ENCODE measurements around the gene TMEM33. TPM values are rescaled to one million over a fixed set of nuclear protein-coding genes. Genes with fewer than 3 reads are reported as not detected.
A peak's percentile ranks its signal among the peaks of the same experiment; 100 is the strongest.
"Not testable (repeated sequence)": the region's sequence is repeated elsewhere in the genome, so short reads cannot be mapped to it uniquely, and the experiment has no call there.

The TMEM33 gene
- 27.8 and 53.3 TPM in 2 replicates for total RNA-seq

DNA sequence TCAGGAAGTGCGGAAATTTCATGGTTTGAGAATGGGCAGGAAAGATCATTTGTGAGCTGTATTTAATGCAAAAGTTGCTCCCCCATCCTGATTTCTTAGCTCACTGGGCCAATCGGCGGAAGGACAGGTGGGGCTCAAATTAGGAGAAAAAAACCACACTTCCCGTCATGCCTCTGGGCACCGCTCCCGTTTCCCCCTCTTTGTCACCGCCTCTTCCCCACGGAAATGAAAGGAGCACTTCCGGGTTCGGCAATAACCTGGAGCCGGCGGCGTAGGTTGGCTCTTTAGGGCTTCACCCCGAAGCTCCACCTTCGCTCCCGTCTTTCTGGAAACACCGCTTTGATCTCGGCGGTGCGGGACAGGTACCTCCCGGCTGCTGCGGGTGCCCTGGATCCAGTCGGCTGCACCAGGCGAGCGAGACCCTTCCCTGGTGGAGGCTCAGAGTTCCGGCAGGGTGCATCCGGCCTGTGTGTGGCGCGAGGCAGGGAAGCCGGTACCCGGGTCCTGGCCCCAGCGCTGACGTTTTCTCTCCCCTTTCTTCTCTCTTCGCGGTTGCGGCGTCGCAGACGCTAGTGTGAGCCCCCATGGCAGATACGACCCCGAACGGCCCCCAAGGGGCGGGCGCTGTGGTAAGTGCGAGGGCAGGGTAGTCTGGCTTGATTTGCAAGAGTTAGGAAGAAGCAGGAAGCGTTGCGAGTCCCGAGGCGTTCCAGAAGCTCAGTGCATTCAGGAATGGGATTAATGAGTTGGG, at the start of gene TMEM33:
TMEM33 (plus strand) TSS at position 529 of the 751 bp plus-strand sequence; CDS start at position 585, 56 bp downstream.
- peak; percentile 25 for DNase-seq (ENCODE audit: extremely low read depth, low read depth, low spot score)

DNA sequence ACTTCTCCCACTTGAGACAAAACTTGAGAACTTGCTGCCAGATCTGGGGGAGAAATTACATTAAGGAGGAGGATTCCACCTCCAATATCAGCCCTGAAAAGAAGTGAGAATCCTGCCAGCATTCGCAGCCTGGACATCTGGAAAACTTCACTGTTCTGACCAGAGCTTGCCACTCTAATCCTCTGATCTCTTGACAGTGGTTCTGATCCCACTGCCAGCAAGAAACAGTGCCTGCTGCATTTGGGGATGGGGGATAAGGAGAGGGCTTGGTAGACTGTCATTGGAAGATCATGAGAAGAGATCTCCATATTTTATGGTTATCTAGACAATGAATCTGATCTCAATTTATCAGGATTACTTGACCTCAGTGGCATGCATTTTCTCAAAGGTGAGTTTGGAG, 49.8 kb upstream of the TMEM33 start:
- DNase-seq (ENCODE audit: extremely low read depth, low read depth, low spot score): no peak

GRCh38 chr4:41887277-41887676, 48.0 kb upstream of the TMEM33 start:
- no peak for DNase-seq (ENCODE audit: extremely low read depth, low read depth, low spot score)

- peak; percentile 20 for DNase-seq (ENCODE audit: extremely low read depth, low read depth, low spot score)
Observed at GRCh38 chr4:41887821-41888686, 47.2 kb upstream of the TMEM33 start.

- DNase-seq (ENCODE audit: extremely low read depth, low read depth, low spot score): no peak
Observed at GRCh38 chr4:41888687-41889074, 46.5 kb upstream of the TMEM33 start.

DNA sequence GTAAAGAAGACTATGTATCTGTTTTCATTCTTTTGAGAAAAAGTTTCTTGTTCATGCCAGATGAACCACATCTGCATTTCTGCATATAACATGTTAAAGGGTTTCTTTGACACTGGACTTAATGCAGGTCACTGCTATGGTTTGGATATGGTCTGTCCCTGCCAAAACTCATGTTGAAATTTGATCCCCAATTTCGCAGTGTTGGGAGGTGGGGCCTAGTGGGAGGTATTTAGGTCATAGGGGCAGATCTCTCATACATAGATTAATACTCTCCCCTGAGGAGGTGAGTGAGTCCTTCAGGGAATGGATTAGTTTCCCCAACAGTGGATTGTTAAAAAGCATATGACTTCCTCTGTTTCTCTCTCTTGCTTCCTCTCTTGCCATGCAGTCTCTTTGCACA, 45.9 kb upstream of the TMEM33 start:
- no peak for DNase-seq (ENCODE audit: extremely low read depth, low read depth, low spot score)

DNA sequence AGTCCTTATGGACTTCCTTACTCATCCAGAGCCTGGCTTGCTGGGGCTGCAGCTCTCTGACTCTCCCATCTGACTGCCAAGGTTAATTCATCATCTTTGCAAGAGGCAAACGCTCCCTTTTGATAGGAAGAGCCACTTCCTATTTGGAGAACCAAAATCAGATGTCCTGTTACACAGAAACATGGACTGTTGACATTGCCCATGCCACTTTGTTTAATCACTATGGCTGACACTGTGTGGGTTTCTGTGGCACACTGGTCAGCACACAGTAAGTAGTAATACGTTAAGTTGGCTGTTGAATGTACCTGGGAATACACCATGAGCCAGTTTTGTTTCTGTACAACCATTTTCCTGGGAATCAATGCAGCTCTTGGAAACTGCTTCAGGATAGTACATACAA, 45.1 kb upstream of the TMEM33 start:
- no peak for DNase-seq (ENCODE audit: extremely low read depth, low read depth, low spot score)

GRCh38 chr4:41896648-41897047, 38.6 kb upstream of the TMEM33 start:
- no peak for DNase-seq (ENCODE audit: extremely low read depth, low read depth, low spot score)

GRCh38 chr4:41897698-41898097, 37.5 kb upstream of the TMEM33 start:
- DNase-seq (ENCODE audit: extremely low read depth, low read depth, low spot score): no peak

- DNase-seq (ENCODE audit: extremely low read depth, low read depth, low spot score): not testable (repeated sequence)
Observed at GRCh38 chr4:41909136-41909535, 26.1 kb upstream of the TMEM33 start.

DNA sequence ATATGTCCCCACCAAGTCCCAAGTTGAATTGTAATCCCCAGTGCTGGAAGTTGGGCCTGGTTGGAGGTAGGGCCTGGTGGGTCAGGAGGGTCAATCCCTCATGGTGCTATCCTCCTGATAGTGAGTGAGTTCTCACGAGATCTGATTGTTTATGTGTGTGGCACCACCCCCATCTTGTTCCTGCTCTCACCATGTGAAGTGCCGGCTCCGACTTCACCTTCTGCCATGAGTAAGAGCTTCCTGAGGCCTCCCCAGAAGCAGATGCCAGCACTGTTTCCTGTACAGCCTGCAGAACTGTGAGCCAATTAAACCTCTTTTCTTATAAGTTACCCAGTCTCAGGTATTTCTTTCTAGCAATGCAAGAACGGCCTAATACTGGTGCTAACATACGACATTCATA, 22.7 kb upstream of the TMEM33 start:
- DNase-seq (ENCODE audit: extremely low read depth, low read depth, low spot score): no peak

GRCh38 chr4:41913509-41913908, 21.7 kb upstream of the TMEM33 start:
- no peak for DNase-seq (ENCODE audit: extremely low read depth, low read depth, low spot score)

DNA sequence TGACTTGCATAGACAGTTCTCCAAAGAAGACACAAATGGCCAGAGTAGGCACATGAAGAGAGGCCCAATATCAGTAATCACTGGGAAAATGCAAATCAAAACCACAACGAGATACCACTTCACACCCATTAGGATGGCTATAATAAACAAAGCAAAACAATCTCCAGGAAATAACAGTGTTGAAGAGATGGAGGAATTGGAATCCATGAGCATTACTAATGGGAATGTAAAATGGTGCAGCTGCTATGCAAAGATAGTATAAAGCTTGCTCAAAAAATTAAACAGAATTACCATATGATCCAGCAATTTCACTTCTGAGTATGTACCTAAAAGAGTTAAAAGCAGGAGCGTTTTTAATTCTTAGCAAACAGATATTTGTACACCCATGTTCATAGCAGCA, 17.0 kb upstream of the TMEM33 start:
- no peak for DNase-seq (ENCODE audit: extremely low read depth, low read depth, low spot score)

DNA sequence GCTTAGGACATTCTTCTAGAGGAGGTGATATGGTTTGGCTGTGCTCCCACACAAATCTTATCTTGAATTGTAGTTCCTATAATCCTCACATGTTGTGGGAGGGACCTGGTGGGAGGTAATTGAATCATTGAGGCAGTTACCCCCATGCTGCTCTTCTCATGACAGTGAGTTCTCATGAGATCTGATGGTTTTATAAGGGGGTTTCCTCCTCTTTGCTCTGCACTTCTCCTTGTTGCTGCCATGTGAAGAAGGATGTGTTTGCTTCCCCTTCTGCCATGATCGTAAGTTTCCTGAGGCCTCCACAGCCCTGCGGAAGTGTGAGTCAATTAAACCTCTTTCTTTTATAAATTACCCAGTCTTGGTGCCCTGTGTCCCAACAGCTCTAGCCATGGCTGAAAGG, 14.8 kb upstream of the TMEM33 start:
- DNase-seq (ENCODE audit: extremely low read depth, low read depth, low spot score): not testable (repeated sequence)

- no peak for DNase-seq (ENCODE audit: extremely low read depth, low read depth, low spot score)
Observed at GRCh38 chr4:41921476-41921875, 13.8 kb upstream of the TMEM33 start.

GRCh38 chr4:41927796-41928499, 7.3 kb upstream of the TMEM33 start:
- DNase-seq (ENCODE audit: extremely low read depth, low read depth, low spot score): no peak

- DNase-seq (ENCODE audit: extremely low read depth, low read depth, low spot score): no peak
Observed at GRCh38 chr4:41930139-41930831, 4.9 kb upstream of the TMEM33 start.

GRCh38 chr4:41932988-41933387, 2.2 kb upstream of the TMEM33 start:
- DNase-seq (ENCODE audit: extremely low read depth, low read depth, low spot score): no peak

DNA sequence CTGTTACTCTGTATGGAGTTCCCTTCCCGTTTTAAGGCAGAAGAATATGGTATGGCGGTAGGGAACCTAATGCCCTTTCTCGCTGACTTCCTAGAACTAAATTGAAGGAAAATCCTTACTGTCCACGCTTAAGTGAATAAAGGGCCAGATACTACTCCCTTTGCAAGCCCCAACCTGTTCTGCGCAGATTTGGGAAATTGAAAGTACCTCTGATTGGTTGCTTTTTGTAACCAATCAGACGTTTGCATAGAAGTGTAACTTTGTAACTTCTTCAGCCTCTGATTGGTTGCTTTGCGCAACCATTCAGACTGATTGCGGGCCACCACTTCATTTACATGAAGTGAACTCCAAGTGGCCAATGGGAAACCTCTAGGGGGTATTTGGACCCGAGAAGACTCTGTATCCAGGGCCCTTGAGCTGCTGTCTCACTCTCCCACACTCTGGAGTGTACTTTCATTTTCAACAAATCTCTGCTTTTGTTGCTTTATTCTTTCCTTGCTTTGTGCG, 1.2 kb upstream of the TMEM33 start:
- no peak for DNase-seq (ENCODE audit: extremely low read depth, low read depth, low spot score)

GRCh38 chr4:41934514-41934900, 722 bp upstream of the TMEM33 start:
- DNase-seq (ENCODE audit: extremely low read depth, low read depth, low spot score): no peak

DNA sequence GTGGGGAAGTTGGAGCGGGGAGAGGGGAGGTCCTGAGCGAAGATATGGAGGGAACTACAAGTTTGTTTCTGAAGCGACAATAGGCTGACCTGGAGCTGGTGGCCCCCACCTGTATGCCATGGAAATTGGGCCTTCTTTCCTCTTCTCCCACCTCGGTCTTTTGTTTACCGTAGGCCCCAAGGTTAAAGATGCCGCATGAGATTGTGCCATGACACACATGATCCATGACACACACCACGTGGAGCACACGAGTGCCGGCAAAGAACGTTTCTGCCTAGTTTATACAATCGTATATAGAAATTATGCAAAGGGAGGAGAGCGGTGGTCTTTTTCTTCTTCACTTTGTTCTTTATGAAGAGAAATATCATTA, 408 bp downstream of the TMEM33 start:
- no peak for DNase-seq (ENCODE audit: extremely low read depth, low read depth, low spot score)

Data from glomerular endothelial cell (primary cell).